SK-N-SH treated with all-trans-retinoic acid at 6 μM for 48 hours (cell line): ENCODE measurements around the gene FHIP1B.

Experiments used
- ATAC-seq: fragments of 200-7000 bp; cut with Tn5 transposase; 3 replicates; pipeline ENCODE4 v1.9.1; 2020; ENCODE audit warnings: mild to moderate bottlenecking, moderate library complexity
- ARNTL ChIP-seq: fragments of 450-650 bp; formaldehyde crosslinking; IDR thresholded peaks from 2 replicates; pipeline ENCODE4 v1.5.0; 2020; ENCODE audit warnings: low read depth, mild to moderate bottlenecking, moderate library complexity, borderline replicate concordance
- BACH2 ChIP-seq: fragments of 250-450 bp; sonication (Bioruptor Pico); IDR thresholded peaks from 2 replicates; pipeline ENCODE4 v1.9.0; 2021; ENCODE audit warnings: mild to moderate bottlenecking, borderline replicate concordance
- CSDC2 ChIP-seq: fragments of 250-450 bp; sonication (Bioruptor Pico); IDR thresholded peaks from 2 replicates; pipeline ENCODE4 v1.5.0; 2020; ENCODE audit warnings: mild to moderate bottlenecking, moderate library complexity
- ESRRG ChIP-seq: fragments of 250-450 bp; sonication (Bioruptor Pico); IDR thresholded peaks from 2 replicates; pipeline ENCODE4 v1.6.1; 2021; ENCODE audit warnings: mild to moderate bottlenecking
- GLIS3 ChIP-seq: fragments of 250-450 bp; sonication (Bioruptor Pico); IDR thresholded peaks from 2 replicates; pipeline ENCODE4 v1.5.0; 2020; ENCODE audit warnings: mild to moderate bottlenecking, moderate library complexity
- ISL1 ChIP-seq: fragments of 250-450 bp; sonication (Bioruptor Pico); IDR thresholded peaks from 2 replicates; pipeline ENCODE4 v2.1.2; 2022; ENCODE audit warnings: mild to moderate bottlenecking, moderate library complexity
- OSR1 ChIP-seq: fragments of 250-450 bp; sonication (Bioruptor Pico); IDR thresholded peaks from 2 replicates; pipeline ENCODE4 v1.8.0; 2022; ENCODE audit warnings: moderate library complexity, mild to moderate bottlenecking, inconsistent platforms
- PPARA ChIP-seq: fragments of 250-450 bp; sonication (Bioruptor Pico); IDR thresholded peaks from 2 replicates; pipeline ENCODE4 v1.5.0; 2020; ENCODE audit warnings: mild to moderate bottlenecking, borderline replicate concordance
- RARB ChIP-seq: fragments of 250-450 bp; sonication (Bioruptor Pico); IDR thresholded peaks from 2 replicates; pipeline ENCODE4 v1.8.0; 2021; ENCODE audit warnings: mild to moderate bottlenecking, moderate library complexity
- SNAI2 ChIP-seq: fragments of 250-450 bp; sonication (Bioruptor Pico); IDR thresholded peaks from 2 replicates; pipeline ENCODE4 v1.5.0; 2020; ENCODE audit warnings: mild to moderate bottlenecking, moderate library complexity
- TCF4 ChIP-seq: fragments of 250-450 bp; sonication (Bioruptor Pico); IDR thresholded peaks from 2 replicates; pipeline ENCODE4 v1.8.0; 2021; ENCODE audit warnings: mild to moderate bottlenecking, moderate library complexity, borderline replicate concordance
- TOX ChIP-seq: fragments of 250-450 bp; sonication (Bioruptor Pico); IDR thresholded peaks from 2 replicates; pipeline ENCODE4 v1.8.0; 2021; ENCODE audit warnings: mild to moderate bottlenecking, moderate library complexity, borderline replicate concordance
- ZC3H10 ChIP-seq: fragments of 250-450 bp; sonication (Bioruptor Pico); IDR thresholded peaks from 2 replicates; pipeline ENCODE4 v1.5.1; 2021; ENCODE audit warnings: mild to moderate bottlenecking, moderate library complexity
- ZFP3 ChIP-seq: fragments of 250-450 bp; sonication (Bioruptor Pico); IDR thresholded peaks from 2 replicates; pipeline ENCODE4 v1.5.0; 2020; ENCODE audit warnings: mild to moderate bottlenecking, moderate library complexity
- ZFP30 ChIP-seq: fragments of 450-650 bp; formaldehyde crosslinking; IDR thresholded peaks from 2 replicates; pipeline ENCODE4 v1.5.0; 2022; ENCODE audit warnings: mild to moderate bottlenecking, moderate library complexity
- ZNF565 ChIP-seq: fragments of 450-650 bp; formaldehyde crosslinking; conservative IDR thresholded peaks from 2 replicates; pipeline ENCODE4 v1.5.0; 2020; ENCODE audit warnings: low read depth, mild to moderate bottlenecking, moderate library complexity
- ZNF70 ChIP-seq: fragments of 450-650 bp; formaldehyde crosslinking; IDR thresholded peaks from 2 replicates; pipeline ENCODE4 v1.5.0; 2020; ENCODE audit warnings: mild to moderate bottlenecking, moderate library complexity
- ZNF8 ChIP-seq: fragments of 450-650 bp; formaldehyde crosslinking; IDR thresholded peaks from 2 replicates; pipeline ENCODE4 v1.5.0; 2020; ENCODE audit warnings: mild to moderate bottlenecking, moderate library complexity
- TF ChIP-seq, protein P1 (sequence below): fragments of 250-450 bp; sonication (Bioruptor Pico); IDR thresholded peaks from 2 replicates; pipeline ENCODE4 v1.5.1; 2020; ENCODE audit warnings: low read depth, mild to moderate bottlenecking, moderate library complexity
- TF ChIP-seq, protein P2 (sequence below): fragments of 250-450 bp; sonication (Bioruptor Pico); IDR thresholded peaks from 2 replicates; pipeline ENCODE4 v1.5.1; 2021; ENCODE audit warnings: mild to moderate bottlenecking, moderate library complexity
- TF ChIP-seq, protein P3 (sequence below): fragments of 250-450 bp; sonication (Bioruptor Pico); IDR thresholded peaks from 2 replicates; pipeline ENCODE4 v1.5.0; 2020; ENCODE audit warnings: mild to moderate bottlenecking, moderate library complexity
- TF ChIP-seq, protein P4 (sequence below): fragments of 250-450 bp; sonication (Bioruptor Pico); IDR thresholded peaks from 2 replicates; pipeline ENCODE4 v1.8.0; 2021; ENCODE audit warnings: low read depth, mild to moderate bottlenecking, moderate library complexity, borderline replicate concordance

FHIP1B gene

DNA sequence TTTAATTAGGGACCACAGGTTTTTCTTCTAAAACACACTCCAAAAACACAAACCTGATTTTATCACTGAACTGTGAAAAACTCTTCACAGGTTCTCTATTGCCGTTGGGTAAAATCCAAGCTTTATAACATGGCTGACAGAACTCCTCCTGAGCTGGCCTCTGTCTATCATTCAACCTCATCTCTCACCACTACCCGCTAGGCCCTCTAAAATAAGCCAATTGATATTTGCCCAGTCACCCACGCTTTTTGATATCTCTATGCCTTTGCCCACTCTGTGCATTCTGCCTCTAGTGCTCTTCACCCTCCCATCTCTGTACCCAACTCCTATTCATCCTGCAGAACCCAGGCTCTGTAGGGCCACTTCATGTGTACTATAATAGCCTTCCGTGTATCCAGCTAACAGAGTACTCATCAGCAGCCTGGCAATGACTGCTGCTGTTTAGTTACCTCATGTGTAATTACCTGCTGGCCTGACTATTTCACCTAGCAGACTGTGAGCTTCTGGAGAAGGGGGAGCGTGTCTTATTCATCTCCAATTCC, 3.4 kb upstream of the FHIP1B start:
- no peak for ATAC-seq
- TF ChIP-seq ZFP3 (CRISPR knock-in tag) (peak; percentile 89), TCF4 (CRISPR knock-in tag) (no peak), CSDC2 (no peak), ZC3H10 (no peak), PPARA (CRISPR knock-in tag) (no peak)

DNA sequence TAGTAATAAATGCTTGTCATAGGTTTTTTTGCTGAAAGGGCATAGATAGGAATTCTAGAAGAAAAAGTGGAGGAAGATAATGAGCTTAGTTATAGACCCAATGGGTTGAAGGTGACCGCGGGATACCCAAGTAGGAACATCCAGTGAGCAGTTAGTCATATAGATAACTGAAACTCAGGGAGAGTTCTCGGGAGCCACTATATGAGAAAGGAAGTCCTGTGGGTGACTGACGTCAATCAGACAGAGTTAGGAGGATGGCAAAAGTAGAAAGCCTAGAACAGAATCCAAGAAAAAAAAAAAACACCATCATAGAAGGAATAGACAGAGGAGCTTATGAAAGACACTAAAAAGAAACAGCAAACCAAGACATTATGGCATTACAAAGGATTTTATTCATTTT, 2.8 kb upstream of the FHIP1B start:
- no peak for TF ChIP-seq OSR1
- TF ChIP-seq ZC3H10, result no peak
- no peak for TF ChIP-seq ZFP30 (CRISPR knock-in tag)
- TF ChIP-seq ZNF70, result no peak
- no peak for ATAC-seq

DNA sequence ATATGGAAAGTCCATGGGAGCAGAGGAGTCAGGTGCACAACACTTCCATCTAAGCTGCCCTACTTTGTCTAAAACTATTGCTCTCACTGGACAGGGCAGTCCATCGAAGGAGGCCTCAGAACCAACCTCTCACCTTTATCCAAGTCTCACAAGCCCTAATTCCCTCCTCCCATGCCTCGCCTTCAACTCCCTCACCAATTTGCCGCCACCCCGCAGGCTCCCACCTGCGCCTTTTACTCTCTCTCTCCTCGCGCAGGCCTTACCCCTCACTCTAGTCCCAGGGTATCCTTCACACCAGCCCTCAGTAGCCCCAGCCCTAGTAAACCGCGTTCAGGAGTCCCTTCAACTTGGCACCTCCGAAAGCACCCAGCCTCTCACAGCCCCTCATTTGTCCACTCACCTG, 451 bp downstream of the FHIP1B start:
- peak; percentile 5 for ATAC-seq
- TF ChIP-seq SNAI2 (CRISPR knock-in tag) (no peak), ISL1 (no peak), ZFP30 (CRISPR knock-in tag) (no peak), GLIS3 (CRISPR knock-in tag) (no peak), TOX (CRISPR knock-in tag) (no peak), CSDC2 (no peak), ZNF8 (no peak), TCF4 (CRISPR knock-in tag) (no peak), ZC3H10 (no peak), ZFP3 (CRISPR knock-in tag) (no peak), PPARA (CRISPR knock-in tag) (no peak), RARB (CRISPR knock-in tag) (no peak), ZNF565 (CRISPR knock-in tag) (no peak), ESRRG (CRISPR knock-in tag) (no peak), OSR1 (no peak)
- TF ChIP-seq, protein P1, sequence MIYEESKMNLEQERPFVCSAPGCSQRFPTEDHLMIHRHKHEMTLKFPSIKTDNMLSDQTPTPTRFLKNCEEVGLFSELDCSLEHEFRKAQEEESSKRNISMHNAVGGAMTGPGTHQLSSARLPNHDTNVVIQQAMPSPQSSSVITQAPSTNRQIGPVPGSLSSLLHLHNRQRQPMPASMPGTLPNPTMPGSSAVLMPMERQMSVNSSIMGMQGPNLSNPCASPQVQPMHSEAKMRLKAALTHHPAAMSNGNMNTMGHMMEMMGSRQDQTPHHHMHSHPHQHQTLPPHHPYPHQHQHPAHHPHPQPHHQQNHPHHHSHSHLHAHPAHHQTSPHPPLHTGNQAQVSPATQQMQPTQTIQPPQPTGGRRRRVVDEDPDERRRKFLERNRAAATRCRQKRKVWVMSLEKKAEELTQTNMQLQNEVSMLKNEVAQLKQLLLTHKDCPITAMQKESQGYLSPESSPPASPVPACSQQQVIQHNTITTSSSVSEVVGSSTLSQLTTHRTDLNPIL (CRISPR knock-in tag), result no peak
- TF ChIP-seq, protein P2, sequence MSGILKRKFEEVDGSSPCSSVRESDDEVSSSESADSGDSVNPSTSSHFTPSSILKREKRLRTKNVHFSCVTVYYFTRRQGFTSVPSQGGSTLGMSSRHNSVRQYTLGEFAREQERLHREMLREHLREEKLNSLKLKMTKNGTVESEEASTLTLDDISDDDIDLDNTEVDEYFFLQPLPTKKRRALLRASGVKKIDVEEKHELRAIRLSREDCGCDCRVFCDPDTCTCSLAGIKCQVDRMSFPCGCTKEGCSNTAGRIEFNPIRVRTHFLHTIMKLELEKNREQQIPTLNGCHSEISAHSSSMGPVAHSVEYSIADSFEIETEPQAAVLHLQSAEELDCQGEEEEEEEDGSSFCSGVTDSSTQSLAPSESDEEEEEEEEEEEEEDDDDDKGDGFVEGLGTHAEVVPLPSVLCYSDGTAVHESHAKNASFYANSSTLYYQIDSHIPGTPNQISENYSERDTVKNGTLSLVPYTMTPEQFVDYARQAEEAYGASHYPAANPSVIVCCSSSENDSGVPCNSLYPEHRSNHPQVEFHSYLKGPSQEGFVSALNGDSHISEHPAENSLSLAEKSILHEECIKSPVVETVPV (CRISPR knock-in tag), result no peak
- TF ChIP-seq, protein P3, sequence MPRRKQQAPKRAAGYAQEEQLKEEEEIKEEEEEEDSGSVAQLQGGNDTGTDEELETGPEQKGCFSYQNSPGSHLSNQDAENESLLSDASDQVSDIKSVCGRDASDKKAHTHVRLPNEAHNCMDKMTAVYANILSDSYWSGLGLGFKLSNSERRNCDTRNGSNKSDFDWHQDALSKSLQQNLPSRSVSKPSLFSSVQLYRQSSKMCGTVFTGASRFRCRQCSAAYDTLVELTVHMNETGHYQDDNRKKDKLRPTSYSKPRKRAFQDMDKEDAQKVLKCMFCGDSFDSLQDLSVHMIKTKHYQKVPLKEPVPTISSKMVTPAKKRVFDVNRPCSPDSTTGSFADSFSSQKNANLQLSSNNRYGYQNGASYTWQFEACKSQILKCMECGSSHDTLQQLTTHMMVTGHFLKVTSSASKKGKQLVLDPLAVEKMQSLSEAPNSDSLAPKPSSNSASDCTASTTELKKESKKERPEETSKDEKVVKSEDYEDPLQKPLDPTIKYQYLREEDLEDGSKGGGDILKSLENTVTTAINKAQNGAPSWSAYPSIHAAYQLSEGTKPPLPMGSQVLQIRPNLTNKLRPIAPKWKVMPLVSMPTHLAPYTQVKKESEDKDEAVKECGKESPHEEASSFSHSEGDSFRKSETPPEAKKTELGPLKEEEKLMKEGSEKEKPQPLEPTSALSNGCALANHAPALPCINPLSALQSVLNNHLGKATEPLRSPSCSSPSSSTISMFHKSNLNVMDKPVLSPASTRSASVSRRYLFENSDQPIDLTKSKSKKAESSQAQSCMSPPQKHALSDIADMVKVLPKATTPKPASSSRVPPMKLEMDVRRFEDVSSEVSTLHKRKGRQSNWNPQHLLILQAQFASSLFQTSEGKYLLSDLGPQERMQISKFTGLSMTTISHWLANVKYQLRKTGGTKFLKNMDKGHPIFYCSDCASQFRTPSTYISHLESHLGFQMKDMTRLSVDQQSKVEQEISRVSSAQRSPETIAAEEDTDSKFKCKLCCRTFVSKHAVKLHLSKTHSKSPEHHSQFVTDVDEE, result no peak

DNA sequence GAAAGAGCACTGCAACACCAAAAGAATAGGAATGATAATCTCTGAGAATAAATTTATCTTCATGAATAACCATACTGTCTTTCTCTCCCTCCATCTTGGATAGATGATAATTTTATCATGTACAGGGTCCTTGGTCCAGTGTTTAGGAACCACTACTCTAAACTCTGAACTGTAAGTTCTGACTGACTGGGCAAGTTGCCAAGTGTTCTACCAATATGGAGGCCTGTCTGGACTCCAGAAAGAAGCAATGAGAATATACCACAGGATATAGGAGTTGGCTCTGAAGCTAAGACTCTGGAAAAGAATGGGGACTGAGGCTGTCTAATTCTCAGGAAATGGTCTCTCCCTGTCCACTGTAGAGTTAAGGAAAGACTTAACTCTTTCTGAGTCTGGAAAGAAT, 1.5 kb downstream of the FHIP1B start:
- TF ChIP-seq ZNF565 (CRISPR knock-in tag), result no peak
- no peak for ATAC-seq

DNA sequence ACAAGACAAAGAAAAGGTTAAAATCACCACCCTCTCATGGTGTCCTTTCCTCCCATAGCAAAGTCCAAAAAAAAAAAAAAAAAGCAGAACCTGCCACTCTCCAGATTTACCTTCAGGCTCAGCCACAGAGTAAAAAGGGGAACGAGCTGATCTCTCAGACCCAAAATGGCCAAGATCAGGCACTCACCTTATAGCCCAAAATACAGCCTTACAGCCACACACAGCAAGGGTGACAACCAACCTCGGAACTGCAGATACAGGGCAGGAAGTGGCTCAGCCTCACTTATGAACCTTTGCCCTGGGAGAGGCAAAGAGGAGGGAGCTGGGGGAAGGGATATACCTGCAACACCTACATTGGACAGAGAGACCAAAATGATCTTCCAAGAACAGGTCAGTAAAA, 4.5 kb downstream of the FHIP1B start:
- no peak for ATAC-seq
- TF ChIP-seq TCF4 (CRISPR knock-in tag) (no peak), ISL1 (no peak), ZNF565 (CRISPR knock-in tag) (no peak), CSDC2 (no peak), ZFP3 (CRISPR knock-in tag) (no peak), ZFP30 (CRISPR knock-in tag) (no peak), RARB (CRISPR knock-in tag) (no peak), GLIS3 (CRISPR knock-in tag) (no peak), ESRRG (CRISPR knock-in tag) (no peak), ARNTL (CRISPR knock-in tag) (no peak), ZNF70 (no peak), BACH2 (CRISPR knock-in tag) (no peak), OSR1 (no peak)
- TF ChIP-seq, protein P4, sequence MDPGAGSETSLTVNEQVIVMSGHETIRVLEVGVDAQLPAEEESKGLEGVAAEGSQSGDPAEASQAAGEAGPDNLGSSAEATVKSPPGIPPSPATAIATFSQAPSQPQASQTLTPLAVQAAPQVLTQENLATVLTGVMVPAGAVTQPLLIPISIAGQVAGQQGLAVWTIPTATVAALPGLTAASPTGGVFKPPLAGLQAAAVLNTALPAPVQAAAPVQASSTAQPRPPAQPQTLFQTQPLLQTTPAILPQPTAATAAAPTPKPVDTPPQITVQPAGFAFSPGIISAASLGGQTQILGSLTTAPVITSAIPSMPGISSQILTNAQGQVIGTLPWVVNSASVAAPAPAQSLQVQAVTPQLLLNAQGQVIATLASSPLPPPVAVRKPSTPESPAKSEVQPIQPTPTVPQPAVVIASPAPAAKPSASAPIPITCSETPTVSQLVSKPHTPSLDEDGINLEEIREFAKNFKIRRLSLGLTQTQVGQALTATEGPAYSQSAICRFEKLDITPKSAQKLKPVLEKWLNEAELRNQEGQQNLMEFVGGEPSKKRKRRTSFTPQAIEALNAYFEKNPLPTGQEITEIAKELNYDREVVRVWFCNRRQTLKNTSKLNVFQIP (CRISPR knock-in tag), result no peak
- TF ChIP-seq, protein P2 (CRISPR knock-in tag), result no peak
- TF ChIP-seq, protein P1 (CRISPR knock-in tag), result no peak
